ENCODE data around the gene S100A12. TPM values are rescaled to one million over a fixed set of nuclear protein-coding genes. Genes with fewer than 3 reads are reported as not detected.

The S100A12 gene
- total RNA-seq, 2 experiments from 2014 or later = not detected

DNA sequence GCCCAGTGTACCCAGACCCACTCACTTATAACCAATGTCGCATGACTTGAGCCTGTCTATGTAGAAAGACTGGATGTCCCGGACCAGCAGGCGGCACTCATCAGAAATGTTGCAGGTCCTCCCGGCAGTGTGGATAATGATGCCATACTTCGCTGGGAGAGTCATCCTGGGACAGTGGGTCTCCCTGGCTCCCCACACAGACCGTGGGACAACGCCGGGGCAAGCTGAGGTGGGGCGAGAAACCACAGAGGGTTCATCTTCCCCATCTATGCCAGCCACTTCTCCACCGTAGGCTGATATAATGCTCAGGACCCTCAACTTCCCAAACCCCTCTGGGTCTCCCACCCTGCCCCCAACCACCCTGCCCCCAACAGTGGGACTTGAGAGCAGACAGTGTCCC lies 35.1 kb downstream of the S100A12 start:
- no peak for DNase-seq
- peaks cover 18% of the 10 kb centered on the region for H3K27me3 Mint-ChIP-seq
- H3K27ac Mint-ChIP-seq = no peak overlapping the region
- no peak overlapping the region for H3K4me3 Mint-ChIP-seq
- CTCF ChIA-PET = no interaction called here
- peaks cover 17% of the 10 kb centered on the region for H3K4me1 Mint-ChIP-seq
- POLR2A ChIA-PET = no interaction called here
- no peaks in the 10 kb centered on the region for H3K36me3 Mint-ChIP-seq (ENCODE audit: low read depth)
- no peaks in the 10 kb centered on the region for H3K9me3 Mint-ChIP-seq

DNA sequence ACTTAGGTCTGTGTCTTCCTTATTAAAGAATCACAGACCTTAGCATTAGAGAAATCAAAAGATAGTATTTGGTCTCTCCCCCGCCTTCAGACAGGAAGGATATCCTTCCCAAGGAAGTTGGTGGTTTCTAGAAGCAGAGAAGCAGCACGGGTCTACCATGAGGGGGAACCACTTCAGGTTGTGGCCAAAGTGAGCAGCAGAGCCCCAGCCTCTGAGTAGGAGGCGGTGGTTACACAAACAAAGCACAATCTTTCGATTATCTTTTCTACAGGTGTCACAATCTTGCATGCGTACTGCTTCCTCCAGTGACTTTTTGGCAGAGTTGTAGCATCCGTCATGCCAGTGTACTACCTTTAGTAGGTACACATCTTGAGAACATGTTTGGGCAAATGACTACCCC lies 35.6 kb downstream of the S100A12 start:
- POLR2A ChIA-PET = no interaction called here
- peaks cover 16% of the 10 kb centered on the region for H3K4me1 Mint-ChIP-seq
- H3K4me3 Mint-ChIP-seq = no peak overlapping the region
- H3K36me3 Mint-ChIP-seq (ENCODE audit: low read depth) = no peaks in the 10 kb centered on the region
- H3K27ac Mint-ChIP-seq = no peak overlapping the region
- peaks cover 20% of the 10 kb centered on the region for H3K27me3 Mint-ChIP-seq
- no peaks in the 10 kb centered on the region for H3K9me3 Mint-ChIP-seq
- CTCF ChIA-PET = no interaction called here
- DNase-seq = no peak

- CTCF ChIA-PET = no interaction called here
- H3K9me3 Mint-ChIP-seq = no peaks in the 10 kb centered on the region
- H3K27me3 Mint-ChIP-seq = peaks cover 21% of the 10 kb centered on the region
- H3K4me3 Mint-ChIP-seq = no peak overlapping the region
- no peak overlapping the region for H3K27ac Mint-ChIP-seq
- peaks cover 8% of the 10 kb centered on the region for H3K4me1 Mint-ChIP-seq
- H3K36me3 Mint-ChIP-seq (ENCODE audit: low read depth) = no peaks in the 10 kb centered on the region
- DNase-seq = no peak
- POLR2A ChIA-PET = no interaction called here
Measured at GRCh38 chr1:153337980-153338853, 37.2 kb downstream of the S100A12 start.

DNA sequence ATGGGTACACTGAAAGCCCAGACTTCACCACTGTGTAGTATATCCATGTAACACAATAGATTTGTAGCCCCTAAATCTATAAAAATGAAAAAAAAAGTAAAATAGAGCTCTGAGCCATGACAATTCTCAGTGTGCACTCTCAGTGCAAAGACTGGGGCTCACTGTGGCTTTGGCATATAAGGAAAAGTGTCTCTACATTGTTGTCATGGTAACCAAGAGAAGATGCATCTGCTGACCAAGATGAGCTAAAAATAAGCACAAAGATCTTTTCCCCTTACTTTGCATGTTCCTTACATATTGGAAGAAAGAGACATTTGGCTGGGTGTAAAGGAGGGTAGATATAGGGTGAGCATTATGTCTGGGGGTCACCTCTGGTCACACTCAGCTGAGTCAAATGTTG lies 38.8 kb downstream of the S100A12 start:
- Mint-ChIP-seq H3K4me3 (no peak overlapping the region), H3K36me3 (ENCODE audit: low read depth) (no peaks in the 10 kb centered on the region), H3K4me1 (peaks cover 8% of the 10 kb centered on the region), H3K9me3 (no peaks in the 10 kb centered on the region), H3K27ac (no peak overlapping the region), H3K27me3 (peaks cover 21% of the 10 kb centered on the region)
- no peak for DNase-seq
- POLR2A ChIA-PET = no interaction called here
- CTCF ChIA-PET = interaction anchor here (0.6 to 1.3 kb wide), 3 partner anchors 27 to 158 kb away, joined by 4 to 5 read pairs (median 4); no protein-coding TSS in a partner anchor

DNA sequence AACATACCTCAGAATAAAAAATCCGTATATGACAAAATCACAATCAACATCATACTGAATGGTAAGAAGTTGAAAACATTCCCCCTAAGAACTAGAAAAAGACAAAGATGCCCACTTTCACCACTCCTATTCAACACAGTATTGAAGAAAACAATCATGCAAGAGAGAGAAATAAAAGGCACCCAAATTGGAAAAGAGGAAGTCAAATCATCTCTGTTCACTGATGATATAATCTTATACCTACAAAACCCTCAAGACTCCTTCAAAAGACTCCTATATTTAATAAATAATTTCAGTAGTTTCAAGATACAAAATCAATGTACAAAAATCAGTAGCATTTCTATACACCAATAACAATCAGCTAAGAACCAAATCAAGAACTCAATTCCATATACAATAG lies 41.5 kb downstream of the S100A12 start:
- Mint-ChIP-seq H3K27me3 (peaks cover 29% of the 10 kb centered on the region), H3K4me3 (no peak overlapping the region), H3K9me3 (no peaks in the 10 kb centered on the region), H3K36me3 (ENCODE audit: low read depth) (no peaks in the 10 kb centered on the region), H3K27ac (no peak overlapping the region), H3K4me1 (no peaks in the 10 kb centered on the region)
- CTCF ChIA-PET = no interaction called here
- DNase-seq = no peak
- POLR2A ChIA-PET = no interaction called here

GRCh38 chr1:153324912-153325311 lies 50.5 kb downstream of the S100A12 start:
- Mint-ChIP-seq H3K4me1 (no peaks in the 10 kb centered on the region), H3K4me3 (no peak overlapping the region), H3K27me3 (peaks cover 13% of the 10 kb centered on the region), H3K36me3 (ENCODE audit: low read depth) (no peaks in the 10 kb centered on the region), H3K9me3 (peaks cover 4% of the 10 kb centered on the region), H3K27ac (no peak overlapping the region)
- no peak for DNase-seq
- ChIA-PET CTCF (no interaction called here), POLR2A (no interaction called here)

Other genes with a start within 250 kb of the S100A12 start
- not detected for gene SPRR2G, start 224.7 kb downstream of the S100A12 start, total RNA-seq
- gene LELP1, start 172.2 kb downstream of the S100A12 start, total RNA-seq = not detected
- gene PRR9, start 158.0 kb downstream of the S100A12 start, total RNA-seq = not detected
- gene LORICRIN, start 115.9 kb downstream of the S100A12 start, total RNA-seq = not detected
- gene PGLYRP3, start 62.7 kb downstream of the S100A12 start, total RNA-seq = not detected
- gene PGLYRP4, start 26.8 kb downstream of the S100A12 start, total RNA-seq = not detected
- under 1 TPM in 1 of 2 experiments, not detected in 1; 0.55 TPM for gene S100A9, start 17.8 kb downstream of the S100A12 start, total RNA-seq
- not detected for gene S100A8, start 15.5 kb upstream of the S100A12 start, total RNA-seq
- not detected for gene S100A7A, start 40.9 kb upstream of the S100A12 start, total RNA-seq
- not detected for gene S100A7, start 85.0 kb upstream of the S100A12 start, total RNA-seq
- gene S100A6, start 160.4 kb upstream of the S100A12 start, total RNA-seq = 100 to 1,000 TPM; 781 to 799 TPM
- 1 to 10 TPM; 2.2 to 4.7 TPM for gene S100A5, start 165.3 kb upstream of the S100A12 start, total RNA-seq
- gene S100A4, start 170.2 kb upstream of the S100A12 start, total RNA-seq = 1,000 to 10,000 TPM; 1,297 to 1,322 TPM
- gene S100A3, start 173.6 kb upstream of the S100A12 start, total RNA-seq = not detected
- gene S100A2, start 190.2 kb upstream of the S100A12 start, total RNA-seq = 1 to 10 TPM in 1 of 2 experiments, under 1 TPM in 1; 0.85 to 1.2 TPM
- not detected for gene S100A16, start 237.5 kb upstream of the S100A12 start, total RNA-seq
- not detected for gene S100A14, start 240.7 kb upstream of the S100A12 start, total RNA-seq

All from activated CD4-positive, alpha-beta memory T cell treated with anti-CD3 and anti-CD28 coated beads, Interleukin-2, amount 10 ng/mL, durations not matched to agents 7 days and 5 days (primary cell).